Activated CD4-positive, alpha-beta T cell treated with anti-CD3 and anti-CD28 coated beads, Interleukin-2, amount 10 ng/mL, durations not matched to agents 24 days and 14 days (primary cell): ENCODE measurements around the gene ANKDD1B. TPM values are rescaled to one million over a fixed set of nuclear protein-coding genes. Genes with fewer than 3 reads are reported as not detected.

Source experiments
- DNase-seq: peaks from one replicate; pipeline ENCODE4 v3.0.0; 2022
- H3K27ac Mint-ChIP-seq: one replicate; pipeline ENCODE4 v1.8.0; 2022; ENCODE audit warnings: mild to moderate bottlenecking, mixed read lengths
- H3K27me3 Mint-ChIP-seq: one replicate; pipeline ENCODE4 v1.8.0; 2022; ENCODE audit warnings: mixed read lengths
- H3K36me3 Mint-ChIP-seq: one replicate; pipeline ENCODE4 v1.8.0; 2022; ENCODE audit warnings: low read depth, mild to moderate bottlenecking, mixed read lengths
- H3K4me1 Mint-ChIP-seq: one replicate; pipeline ENCODE4 v1.8.0; 2021; ENCODE audit warnings: mixed read lengths
- H3K4me3 Mint-ChIP-seq: one replicate; pipeline ENCODE4 v1.8.0; 2022; ENCODE audit warnings: mild to moderate bottlenecking, moderate library complexity, mixed read lengths
- H3K9me3 Mint-ChIP-seq: one replicate; pipeline ENCODE4 v1.8.0; 2021; ENCODE audit warnings: mixed read lengths
- intact Hi-C: fragments of 100-400 bp; cut with micrococcal nuclease; formaldehyde crosslinking; loops from one replicate; pipeline ENCODE4 v1.15.1; 2023
- total RNA-seq: library from RNA; stranded (reverse); gene quantifications from 2 replicates; pipeline ENCODE4 v1.2.3, GENCODE V29; 2022

Gene ANKDD1B
- total RNA-seq, 1 donor from 2014 or later, result 0.40 TPM

DNA sequence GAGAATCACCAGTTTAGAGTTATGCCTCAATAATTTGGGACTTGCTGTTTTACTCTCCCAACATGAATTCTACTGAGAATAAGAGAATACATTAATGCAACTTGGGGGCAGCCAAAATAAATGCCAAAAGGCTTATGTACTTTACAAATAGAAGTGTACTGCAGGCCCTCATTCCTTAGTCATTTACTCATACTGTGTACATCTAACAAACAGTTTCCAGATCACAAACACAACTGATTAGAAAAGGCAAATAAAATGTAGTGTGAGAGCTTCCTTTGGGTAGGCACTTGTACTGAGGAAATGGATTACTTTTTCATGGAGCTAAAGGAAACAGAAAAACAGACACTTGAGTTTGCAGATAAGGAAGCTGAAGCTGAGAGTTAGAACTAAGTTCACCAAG, 12.6 kb downstream of the ANKDD1B start:
- intact Hi-C loops, result no loop called here
- Mint-ChIP-seq H3K36me3 (no peaks in the 10 kb centered on the region), H3K27ac (no peak overlapping the region), H3K4me1 (no peaks in the 10 kb centered on the region), H3K27me3 (no peaks in the 10 kb centered on the region), H3K9me3 (no peaks in the 10 kb centered on the region), H3K4me3 (no peak overlapping the region)
- no peak for DNase-seq

DNA sequence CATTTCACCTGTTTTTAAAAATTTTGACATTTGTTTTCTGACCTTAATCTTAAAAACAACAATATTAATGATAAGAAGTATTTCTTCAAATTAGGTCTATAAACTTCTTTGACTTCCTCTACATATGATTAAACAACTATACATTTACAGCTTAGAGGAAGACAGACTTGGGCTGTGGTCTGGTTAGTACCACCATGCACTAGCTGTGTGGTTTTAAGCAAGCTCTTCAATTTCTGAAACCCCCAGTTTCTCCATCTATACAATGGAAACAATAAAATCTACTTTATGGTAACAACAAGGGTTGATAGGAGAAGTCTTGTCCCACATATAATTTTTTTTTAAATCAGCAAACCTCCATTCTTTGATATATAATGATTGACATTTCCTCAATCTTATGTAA, 15.7 kb downstream of the ANKDD1B start:
- no peak overlapping the region for H3K4me3 Mint-ChIP-seq
- H3K9me3 Mint-ChIP-seq, result no peaks in the 10 kb centered on the region
- DNase-seq, result no peak
- H3K27me3 Mint-ChIP-seq, result no peaks in the 10 kb centered on the region
- H3K27ac Mint-ChIP-seq, result no peak overlapping the region
- no peaks in the 10 kb centered on the region for H3K36me3 Mint-ChIP-seq
- no peaks in the 10 kb centered on the region for H3K4me1 Mint-ChIP-seq
- intact Hi-C loops, result no loop called here

DNA sequence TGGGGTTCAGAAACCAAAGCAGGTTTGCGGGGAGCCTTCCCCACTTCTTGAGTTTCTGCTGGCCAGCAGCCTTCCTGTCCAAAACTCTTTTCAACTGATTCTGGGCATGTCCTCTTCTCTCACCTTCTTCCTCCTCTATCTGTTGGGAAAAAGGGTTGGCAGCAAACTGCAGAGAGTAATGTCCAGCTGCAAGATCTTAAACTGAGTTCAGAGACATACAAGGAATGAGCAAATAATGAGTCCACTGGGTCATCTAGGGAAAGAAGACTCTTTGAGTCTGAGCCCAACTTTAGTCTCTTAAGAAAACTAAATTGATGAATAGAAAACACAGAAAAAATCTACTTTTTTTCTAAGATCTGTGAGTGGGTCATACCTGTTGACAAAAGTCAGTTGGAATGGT, 16.5 kb downstream of the ANKDD1B start:
- Mint-ChIP-seq H3K4me3 (no peak overlapping the region), H3K36me3 (no peaks in the 10 kb centered on the region), H3K4me1 (no peaks in the 10 kb centered on the region), H3K9me3 (no peaks in the 10 kb centered on the region), H3K27ac (no peak overlapping the region), H3K27me3 (no peaks in the 10 kb centered on the region)
- no peak for DNase-seq
- intact Hi-C loops, result no loop called here

DNA sequence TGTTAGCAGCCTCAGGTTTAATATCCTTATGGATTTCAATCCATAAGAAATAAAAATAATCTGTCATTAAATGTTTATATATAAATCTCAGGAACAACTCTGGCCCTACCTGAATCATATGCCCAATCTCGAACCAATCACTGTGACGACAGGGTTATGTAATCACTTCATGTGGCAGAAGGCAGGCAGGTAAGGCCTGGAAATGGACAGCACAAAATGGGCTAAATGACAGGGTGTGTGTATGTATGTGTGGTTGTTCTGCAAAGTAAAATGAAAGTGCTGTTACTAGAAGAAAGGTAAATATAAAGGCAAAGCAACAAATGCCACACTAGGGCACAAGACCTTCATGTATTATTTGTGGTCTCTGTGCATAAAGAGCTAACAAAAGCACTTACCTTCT, 19.6 kb downstream of the ANKDD1B start:
- peaks cover 2% of the 10 kb centered on the region for H3K4me1 Mint-ChIP-seq
- H3K36me3 Mint-ChIP-seq, result no peaks in the 10 kb centered on the region
- intact Hi-C loops, result no loop called here
- no peak overlapping the region for H3K4me3 Mint-ChIP-seq
- peaks cover 5% of the 10 kb centered on the region for H3K9me3 Mint-ChIP-seq
- no peak for DNase-seq
- no peaks in the 10 kb centered on the region for H3K27me3 Mint-ChIP-seq
- no peak overlapping the region for H3K27ac Mint-ChIP-seq

- Mint-ChIP-seq H3K9me3 (peaks cover 5% of the 10 kb centered on the region), H3K4me1 (peaks cover 2% of the 10 kb centered on the region), H3K36me3 (no peaks in the 10 kb centered on the region), H3K27me3 (peaks cover 4% of the 10 kb centered on the region), H3K27ac (no peak overlapping the region), H3K4me3 (no peak overlapping the region)
- intact Hi-C loops, result no loop called here
- no peak for DNase-seq
Observed at GRCh38 chr5:75632321-75632720, 21.1 kb downstream of the ANKDD1B start.

DNA sequence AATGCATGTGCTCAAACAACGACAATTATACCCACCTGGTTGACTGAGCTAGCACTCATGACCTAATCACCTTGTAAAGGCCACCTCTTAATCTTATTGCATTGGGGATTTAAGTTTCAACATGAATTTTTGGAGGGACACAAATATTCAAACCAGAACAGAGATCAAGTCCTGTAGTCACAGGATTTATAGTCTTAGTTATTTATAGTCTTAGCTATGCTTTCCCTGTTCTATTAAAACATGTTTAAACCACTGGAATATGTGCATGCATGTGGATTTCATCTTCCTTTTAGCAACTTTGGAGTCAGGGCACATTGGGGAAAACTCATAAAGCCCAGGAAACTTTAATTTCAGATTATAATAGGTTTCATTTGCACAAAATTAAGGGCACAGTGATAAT, 26.7 kb downstream of the ANKDD1B start:
- H3K4me1 Mint-ChIP-seq, result peaks cover 2% of the 10 kb centered on the region
- peaks cover 5% of the 10 kb centered on the region for H3K9me3 Mint-ChIP-seq
- H3K27me3 Mint-ChIP-seq, result peaks cover 4% of the 10 kb centered on the region
- H3K4me3 Mint-ChIP-seq, result no peak overlapping the region
- H3K27ac Mint-ChIP-seq, result no peak overlapping the region
- no peaks in the 10 kb centered on the region for H3K36me3 Mint-ChIP-seq
- intact Hi-C loops, result no loop called here
- DNase-seq, result no peak

DNA sequence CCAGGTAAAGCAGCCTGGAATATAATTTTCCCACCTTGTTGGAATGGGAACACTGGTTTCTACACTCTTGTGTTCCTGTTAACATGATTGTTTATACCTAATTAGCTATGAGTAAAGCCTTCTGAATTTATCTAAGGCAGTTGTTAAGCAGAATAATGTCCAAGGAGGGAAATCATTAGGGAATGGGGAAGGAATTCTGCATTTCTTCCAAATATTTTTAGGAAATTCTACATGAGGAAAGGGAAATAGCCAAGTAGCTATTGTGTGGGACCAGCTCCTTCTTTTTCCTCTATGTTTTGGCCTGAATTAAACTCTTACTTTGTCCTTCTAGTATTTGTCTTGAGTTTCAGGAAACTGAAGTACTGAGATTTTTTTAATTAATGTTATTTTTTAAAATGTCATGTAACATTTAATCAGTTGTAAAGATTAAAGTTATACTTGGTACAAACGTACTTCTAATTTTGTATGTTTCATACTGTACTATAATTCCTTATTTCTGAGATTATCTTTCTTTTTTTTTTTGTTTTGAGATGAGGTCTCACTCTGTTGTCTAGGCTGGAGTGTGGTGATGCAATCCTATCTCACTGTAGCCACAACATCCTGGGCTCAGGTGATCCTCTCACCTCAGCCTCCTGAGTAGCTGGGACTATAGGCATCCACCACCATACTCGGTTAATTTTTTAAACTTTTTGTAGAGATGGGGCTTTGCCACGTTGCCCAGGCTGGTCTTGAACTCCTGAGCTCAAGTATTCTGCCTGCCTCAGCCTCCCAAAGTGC, 28.5 kb downstream of the ANKDD1B start:
- intact Hi-C loops, result no loop called here
- no peaks in the 10 kb centered on the region for H3K36me3 Mint-ChIP-seq
- no peak overlapping the region for H3K4me3 Mint-ChIP-seq
- no peaks in the 10 kb centered on the region for H3K9me3 Mint-ChIP-seq
- peaks cover 4% of the 10 kb centered on the region for H3K27me3 Mint-ChIP-seq
- DNase-seq, result no peak
- H3K4me1 Mint-ChIP-seq, result no peaks in the 10 kb centered on the region
- no peak overlapping the region for H3K27ac Mint-ChIP-seq

- Mint-ChIP-seq H3K4me1 (no peaks in the 10 kb centered on the region), H3K4me3 (no peak overlapping the region), H3K27me3 (peaks cover 4% of the 10 kb centered on the region), H3K9me3 (no peaks in the 10 kb centered on the region), H3K36me3 (no peaks in the 10 kb centered on the region), H3K27ac (no peak overlapping the region)
- DNase-seq, result no peak
- intact Hi-C loops, result no loop called here
Observed at GRCh38 chr5:75640395-75640794, 29.1 kb downstream of the ANKDD1B start.

DNA sequence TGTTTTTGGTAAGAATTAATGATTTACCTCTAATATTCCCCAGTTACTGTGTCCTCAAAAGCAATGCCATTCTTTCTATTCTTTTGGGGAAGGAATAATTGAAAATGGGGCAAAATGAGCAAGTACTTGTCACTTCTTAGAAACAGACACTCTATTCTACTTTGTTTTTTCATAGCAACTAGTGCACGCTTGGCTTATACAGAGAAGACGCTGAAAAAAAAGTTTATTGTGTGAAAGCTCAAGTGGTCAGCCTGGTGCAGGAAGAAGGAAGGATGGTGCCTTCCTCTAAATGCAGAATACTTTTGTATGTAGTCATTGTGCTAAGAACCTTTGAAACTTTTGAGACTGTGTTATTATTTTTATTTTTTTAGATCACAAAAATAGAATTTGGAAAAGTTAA, 29.6 kb downstream of the ANKDD1B start:
- no peak for DNase-seq
- Mint-ChIP-seq H3K4me1 (no peaks in the 10 kb centered on the region), H3K27ac (no peak overlapping the region), H3K27me3 (peaks cover 4% of the 10 kb centered on the region), H3K4me3 (no peak overlapping the region), H3K9me3 (no peaks in the 10 kb centered on the region), H3K36me3 (no peaks in the 10 kb centered on the region)
- intact Hi-C loops, result no loop called here

GRCh38 chr5:75648712-75649111, 37.5 kb downstream of the ANKDD1B start:
- peaks cover 8% of the 10 kb centered on the region for H3K9me3 Mint-ChIP-seq
- peaks cover 6% of the 10 kb centered on the region for H3K4me1 Mint-ChIP-seq
- intact Hi-C loops, result no loop called here
- DNase-seq, result no peak
- no peaks in the 10 kb centered on the region for H3K36me3 Mint-ChIP-seq
- no peaks in the 10 kb centered on the region for H3K27me3 Mint-ChIP-seq
- no peak overlapping the region for H3K4me3 Mint-ChIP-seq
- no peak overlapping the region for H3K27ac Mint-ChIP-seq

DNA sequence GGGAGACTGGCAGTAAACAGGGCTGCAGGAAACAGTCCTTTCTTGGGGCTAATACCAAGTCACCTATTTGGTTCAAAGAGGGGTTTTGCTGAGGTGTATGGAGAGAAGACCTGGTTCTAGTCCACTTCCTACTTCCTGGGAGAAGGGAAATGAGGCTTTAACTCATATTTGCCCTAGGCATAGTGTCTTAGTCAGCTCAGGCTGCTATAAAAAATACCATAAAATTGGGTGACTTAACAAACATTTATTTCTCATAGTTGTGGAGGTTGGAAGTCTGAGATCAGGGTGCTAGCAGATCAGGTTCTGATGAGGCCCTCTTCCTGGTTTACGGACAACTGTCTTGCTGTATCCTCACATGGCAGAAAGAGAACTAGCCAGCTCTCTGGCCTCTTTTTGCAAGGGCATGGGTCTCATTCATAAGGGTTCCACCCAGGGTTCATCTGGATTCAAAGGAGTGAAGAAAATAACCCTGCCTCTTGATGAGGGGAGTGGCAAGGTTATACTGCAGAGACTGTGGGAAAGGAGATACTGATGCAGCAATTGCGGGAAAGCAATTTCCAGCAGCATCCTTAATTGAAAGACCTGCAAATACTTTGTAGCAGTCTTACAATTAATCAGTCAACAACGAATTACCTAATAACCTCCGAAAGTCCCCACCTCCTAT, 40.5 kb downstream of the ANKDD1B start:
- peaks cover 6% of the 10 kb centered on the region for H3K4me1 Mint-ChIP-seq
- peaks cover 8% of the 10 kb centered on the region for H3K9me3 Mint-ChIP-seq
- H3K27me3 Mint-ChIP-seq, result no peaks in the 10 kb centered on the region
- no peak overlapping the region for H3K27ac Mint-ChIP-seq
- intact Hi-C loops, result no loop called here
- DNase-seq, result no peak
- H3K4me3 Mint-ChIP-seq, result no peak overlapping the region
- H3K36me3 Mint-ChIP-seq, result no peaks in the 10 kb centered on the region

- peaks cover 3% of the 10 kb centered on the region for H3K4me1 Mint-ChIP-seq
- intact Hi-C loops, result no loop called here
- H3K27me3 Mint-ChIP-seq, result peaks cover 2% of the 10 kb centered on the region
- H3K9me3 Mint-ChIP-seq, result peaks cover 4% of the 10 kb centered on the region
- H3K36me3 Mint-ChIP-seq, result no peaks in the 10 kb centered on the region
- H3K27ac Mint-ChIP-seq, result no peak overlapping the region
- no peak overlapping the region for H3K4me3 Mint-ChIP-seq
- no peak for DNase-seq
Observed at GRCh38 chr5:75653521-75653920, 42.3 kb downstream of the ANKDD1B start.

DNA sequence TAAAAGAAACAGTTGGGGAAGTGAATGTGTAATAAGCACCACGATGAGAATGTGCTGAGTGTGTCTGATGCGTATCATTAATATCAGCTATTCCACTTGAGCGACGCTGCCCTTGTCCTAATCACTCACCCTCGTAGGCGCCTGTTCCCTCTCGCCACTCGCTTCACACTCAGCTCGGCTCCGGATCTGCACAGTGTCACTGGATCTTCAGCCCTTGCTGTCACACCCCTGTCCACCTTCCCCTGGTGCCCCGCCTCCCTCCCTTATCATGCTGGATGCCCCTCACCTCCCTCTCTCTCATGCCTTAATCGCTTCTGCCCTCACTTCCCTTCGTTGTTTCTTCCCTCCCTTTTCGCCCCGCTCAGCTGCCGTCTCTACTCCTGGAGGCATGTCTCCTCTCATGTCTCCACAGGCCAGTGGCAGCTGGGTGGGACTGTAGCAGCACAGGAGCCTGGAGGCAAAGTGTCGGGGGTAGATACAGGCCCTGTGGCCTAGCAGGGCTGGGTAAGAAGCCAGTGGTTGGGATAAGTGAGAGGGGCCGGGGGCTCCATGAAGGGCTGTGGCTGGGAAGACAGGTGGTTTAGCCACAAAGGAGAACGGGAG, 43.5 kb downstream of the ANKDD1B start:
- no peaks in the 10 kb centered on the region for H3K9me3 Mint-ChIP-seq
- no peaks in the 10 kb centered on the region for H3K36me3 Mint-ChIP-seq
- H3K4me1 Mint-ChIP-seq, result peaks cover 2% of the 10 kb centered on the region
- peaks cover 4% of the 10 kb centered on the region for H3K27me3 Mint-ChIP-seq
- H3K4me3 Mint-ChIP-seq, result no peak overlapping the region
- intact Hi-C loops, result no loop called here
- DNase-seq, result no peak
- no peak overlapping the region for H3K27ac Mint-ChIP-seq

DNA sequence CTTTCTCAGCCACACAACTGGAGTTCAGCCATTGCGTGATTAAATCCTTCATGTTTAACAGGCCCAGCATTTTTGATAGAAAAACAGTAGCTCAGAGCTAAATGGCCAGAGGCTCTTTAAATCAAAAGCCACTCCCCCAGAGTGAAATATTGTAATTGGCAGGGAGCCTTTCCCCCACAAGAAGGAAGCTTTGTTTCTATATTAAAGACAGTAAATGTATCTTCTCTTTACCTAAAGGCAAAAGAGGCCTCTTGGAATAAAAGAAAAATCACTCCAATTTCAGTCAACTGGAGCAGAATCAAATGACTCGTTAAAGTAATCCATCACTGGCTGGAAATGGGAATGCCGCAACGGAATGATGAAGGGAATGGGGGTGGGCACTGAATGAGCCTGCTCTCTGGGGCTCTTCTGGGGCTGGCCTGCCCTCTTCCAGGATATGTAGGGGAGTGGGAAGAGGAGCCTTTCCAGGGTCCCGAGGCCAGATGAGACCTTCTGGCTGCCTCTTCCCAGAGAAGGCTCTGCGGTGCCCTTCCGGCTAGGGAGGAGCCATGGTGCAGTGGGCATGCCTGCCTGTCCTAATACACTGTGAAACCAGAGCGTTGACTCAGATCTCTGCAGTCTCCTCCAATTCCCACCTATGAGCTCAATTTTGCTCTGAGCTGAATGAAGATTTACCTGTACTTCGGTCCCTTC, 45.2 kb downstream of the ANKDD1B start:
- peaks cover 4% of the 10 kb centered on the region for H3K4me1 Mint-ChIP-seq
- no peaks in the 10 kb centered on the region for H3K9me3 Mint-ChIP-seq
- no peaks in the 10 kb centered on the region for H3K36me3 Mint-ChIP-seq
- H3K27me3 Mint-ChIP-seq, result peaks cover 4% of the 10 kb centered on the region
- H3K27ac Mint-ChIP-seq, result no peak overlapping the region
- H3K4me3 Mint-ChIP-seq, result no peak overlapping the region
- DNase-seq, result no peak
- intact Hi-C loops, result no loop called here
